ENCODE measurements around the gene BNIPL. TPM values are rescaled to one million over a fixed set of nuclear protein-coding genes. Genes with fewer than 3 reads are reported as not detected.

BNIPL gene, protein sequence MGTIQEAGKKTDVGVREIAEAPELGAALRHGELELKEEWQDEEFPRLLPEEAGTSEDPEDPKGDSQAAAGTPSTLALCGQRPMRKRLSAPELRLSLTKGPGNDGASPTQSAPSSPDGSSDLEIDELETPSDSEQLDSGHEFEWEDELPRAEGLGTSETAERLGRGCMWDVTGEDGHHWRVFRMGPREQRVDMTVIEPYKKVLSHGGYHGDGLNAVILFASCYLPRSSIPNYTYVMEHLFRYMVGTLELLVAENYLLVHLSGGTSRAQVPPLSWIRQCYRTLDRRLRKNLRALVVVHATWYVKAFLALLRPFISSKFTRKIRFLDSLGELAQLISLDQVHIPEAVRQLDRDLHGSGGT
- total RNA-seq (10.9 TPM), polyA plus RNA-seq (1.9 TPM)

DNA sequence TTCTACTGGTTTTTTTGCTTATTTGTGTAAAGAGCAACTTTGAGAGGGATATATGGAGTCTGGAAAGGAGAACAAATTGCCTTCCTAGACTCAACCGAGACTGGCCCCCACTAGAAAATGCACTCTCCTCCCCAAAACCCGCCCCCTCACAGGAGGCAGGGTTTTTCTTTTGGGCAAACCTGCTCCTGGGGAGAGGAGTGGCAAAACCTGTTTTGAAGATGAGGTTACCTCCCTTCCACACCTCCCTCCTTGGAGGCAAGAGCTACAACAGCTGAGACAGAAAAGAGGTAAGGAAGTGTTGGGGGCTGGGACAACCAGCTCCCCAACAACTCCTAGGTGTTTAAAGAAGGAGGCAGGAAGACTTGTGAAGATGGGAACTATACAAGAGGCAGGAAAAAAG lies at the start of gene BNIPL:
TSS of gene BNIPL (plus strand) at position 231 of the 400 bp plus-strand sequence. CDS start at position 371, 140 bp downstream.
- no peak within 1 kb of the TSS for H3K4me3 ChIP-seq (ENCODE audit: low read depth, low read length)
- WGBS = 58% methylated on average over 2 of the region's 2 CpGs

GRCh38 chr1:150987924-150988323 lies 48.5 kb upstream of the BNIPL start:
- no peak overlapping the region for H3K4me3 ChIP-seq (ENCODE audit: low read depth, low read length)
- H3K4me1 ChIP-seq (ENCODE audit: insufficient read depth) = no peaks in the 10 kb centered on the region
- no peaks in the 10 kb centered on the region for H3K36me3 ChIP-seq (ENCODE audit: insufficient read depth)
- DNase-seq (ENCODE audit: extremely low spot score) = no peak
- H3K27ac ChIP-seq (ENCODE audit: low read depth) = no peak overlapping the region
- WGBS = 87% methylated on average over 7 of the region's 7 CpGs

More for the DNA sequence above, at the start of gene BNIPL:
- Histone ChIP-seq H3K4me1 (ENCODE audit: insufficient read depth) (no peaks in the 10 kb centered on the region), H3K36me3 (ENCODE audit: insufficient read depth) (peaks cover 4% of the 10 kb centered on the region), H3K27ac (ENCODE audit: low read depth) (no peak within 1 kb of the TSS)
- no peak for DNase-seq (ENCODE audit: extremely low spot score)

DNA sequence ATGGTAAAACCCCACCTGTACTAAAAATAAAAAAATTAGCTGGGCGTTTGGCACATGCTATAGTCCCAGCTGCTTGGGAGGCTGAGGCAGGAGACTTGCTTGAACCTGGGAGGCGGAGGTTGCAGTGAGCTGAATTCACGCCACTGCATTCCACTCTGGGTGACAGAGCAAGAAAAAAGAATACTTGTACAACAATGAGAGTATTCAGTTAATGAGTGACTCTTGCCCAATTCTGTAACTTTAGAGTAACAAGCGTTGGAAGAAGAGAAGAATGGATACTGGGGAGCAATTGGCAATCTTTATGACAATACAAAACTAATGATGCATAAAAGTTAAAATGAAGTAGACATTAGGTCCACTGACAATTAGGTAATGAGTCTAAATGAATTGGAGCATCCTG lies 43.8 kb upstream of the BNIPL start:
- WGBS = 72% methylated on average over 4 of the region's 4 CpGs
- DNase-seq (ENCODE audit: extremely low spot score) = no peak
- peaks cover 2% of the 10 kb centered on the region for H3K36me3 ChIP-seq (ENCODE audit: insufficient read depth)
- no peak overlapping the region for H3K4me3 ChIP-seq (ENCODE audit: low read depth, low read length)
- H3K4me1 ChIP-seq (ENCODE audit: insufficient read depth) = no peaks in the 10 kb centered on the region
- H3K27ac ChIP-seq (ENCODE audit: low read depth) = no peak overlapping the region

DNA sequence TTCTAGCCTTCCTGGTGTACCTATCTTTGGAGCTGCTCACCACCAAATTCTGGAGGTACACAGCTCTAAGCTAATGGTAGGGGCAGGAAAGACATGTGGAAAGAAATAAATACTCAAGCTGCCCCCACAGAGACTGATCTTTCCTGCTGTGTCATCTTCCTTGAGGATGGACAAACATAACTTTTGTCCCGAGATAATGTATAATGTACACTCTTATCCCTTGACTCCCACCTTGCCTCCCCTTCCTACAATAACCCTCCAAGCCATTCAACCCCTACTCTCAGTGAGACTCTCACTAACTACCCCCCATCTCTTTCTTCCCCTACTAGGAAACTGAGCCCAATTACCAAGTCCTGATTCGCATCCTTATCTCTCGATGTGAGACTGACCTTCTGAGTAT lies 42.1 kb upstream of the BNIPL start:
- Histone ChIP-seq H3K4me1 (ENCODE audit: insufficient read depth) (no peaks in the 10 kb centered on the region), H3K27ac (ENCODE audit: low read depth) (no peak overlapping the region), H3K36me3 (ENCODE audit: insufficient read depth) (peaks cover 6% of the 10 kb centered on the region), H3K4me3 (ENCODE audit: low read depth, low read length) (no peak overlapping the region)
- DNase-seq (ENCODE audit: extremely low spot score) = no peak
- 85% methylated on average over 3 of the region's 3 CpGs for WGBS

GRCh38 chr1:150995460-150995859 lies 40.9 kb upstream of the BNIPL start:
- 45% methylated on average over 4 of the region's 4 CpGs for WGBS
- Histone ChIP-seq H3K4me3 (ENCODE audit: low read depth, low read length) (no peak overlapping the region), H3K4me1 (ENCODE audit: insufficient read depth) (no peaks in the 10 kb centered on the region), H3K27ac (ENCODE audit: low read depth) (peak overlapping the region; percentile 39), H3K36me3 (ENCODE audit: insufficient read depth) (peaks cover 6% of the 10 kb centered on the region)
- DNase-seq (ENCODE audit: extremely low spot score) = no peak

- peaks cover 6% of the 10 kb centered on the region for H3K36me3 ChIP-seq (ENCODE audit: insufficient read depth)
- peak overlapping the region; percentile 39 for H3K27ac ChIP-seq (ENCODE audit: low read depth)
- WGBS = 26% methylated on average over 9 of the region's 9 CpGs
- no peak for DNase-seq (ENCODE audit: extremely low spot score)
- no peak overlapping the region for H3K4me3 ChIP-seq (ENCODE audit: low read depth, low read length)
- no peaks in the 10 kb centered on the region for H3K4me1 ChIP-seq (ENCODE audit: insufficient read depth)
Measured at GRCh38 chr1:150995896-150996295, 40.5 kb upstream of the BNIPL start.

DNA sequence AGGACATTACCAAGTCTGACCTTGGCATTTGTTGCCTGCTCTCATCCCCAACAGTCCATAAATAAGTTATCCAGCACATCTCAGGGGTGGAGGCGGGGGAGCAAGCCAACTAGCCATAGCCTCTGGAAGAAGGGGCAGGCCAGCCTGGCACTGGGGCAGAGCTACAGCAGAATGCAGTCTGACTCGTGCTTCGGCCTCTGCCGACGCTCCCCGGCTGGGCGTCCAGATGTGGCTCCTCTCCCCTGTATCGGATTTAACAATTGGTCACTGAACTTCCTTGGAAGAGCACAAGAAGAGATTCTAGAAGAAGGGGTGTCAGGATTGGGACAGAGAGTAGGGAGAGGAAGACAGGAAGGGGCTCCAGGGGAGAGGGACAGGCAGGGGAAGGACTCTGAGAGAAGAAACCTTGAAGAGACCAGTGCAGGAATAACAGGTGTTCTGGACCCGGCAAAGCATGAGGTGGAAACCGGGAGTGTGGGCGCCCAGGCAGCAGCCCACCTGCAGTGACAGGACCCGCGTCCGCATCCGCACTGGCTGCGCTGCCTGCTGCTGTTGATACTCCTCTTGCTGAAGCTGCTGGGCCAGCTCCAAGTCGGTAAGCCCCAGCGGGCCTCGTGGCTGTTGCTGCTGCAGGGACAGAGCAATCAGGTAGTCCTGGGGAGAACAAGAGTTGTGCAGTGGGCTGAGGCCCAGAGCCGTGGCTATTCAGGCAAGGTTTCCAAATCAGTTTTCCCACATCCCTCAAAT lies 39.1 kb upstream of the BNIPL start:
- DNase-seq (ENCODE audit: extremely low spot score) = no peak
- 88% methylated on average over 20 of the region's 20 CpGs for WGBS

GRCh38 chr1:150997949-150998348 lies 38.4 kb upstream of the BNIPL start:
- Histone ChIP-seq H3K36me3 (ENCODE audit: insufficient read depth) (peaks cover 6% of the 10 kb centered on the region), H3K4me1 (ENCODE audit: insufficient read depth) (no peaks in the 10 kb centered on the region), H3K4me3 (ENCODE audit: low read depth, low read length) (no peak overlapping the region), H3K27ac (ENCODE audit: low read depth) (no peak overlapping the region)
- 73% methylated on average over 5 of the region's 5 CpGs for WGBS
- DNase-seq (ENCODE audit: extremely low spot score) = no peak

More for the DNA sequence above, 39.1 kb upstream of the BNIPL start:
- no peak overlapping the region for H3K4me3 ChIP-seq (ENCODE audit: low read depth, low read length)
- no peaks in the 10 kb centered on the region for H3K4me1 ChIP-seq (ENCODE audit: insufficient read depth)
- no peak overlapping the region for H3K27ac ChIP-seq (ENCODE audit: low read depth)
- peaks cover 6% of the 10 kb centered on the region for H3K36me3 ChIP-seq (ENCODE audit: insufficient read depth)

GRCh38 chr1:150999051-150999674 lies 37.2 kb upstream of the BNIPL start:
- Histone ChIP-seq H3K36me3 (ENCODE audit: insufficient read depth) (peaks cover 6% of the 10 kb centered on the region), H3K4me3 (ENCODE audit: low read depth, low read length) (no peak overlapping the region), H3K27ac (ENCODE audit: low read depth) (no peak overlapping the region), H3K4me1 (ENCODE audit: insufficient read depth) (no peaks in the 10 kb centered on the region)
- 78% methylated on average over 17 of the region's 17 CpGs for WGBS
- DNase-seq (ENCODE audit: extremely low spot score) = no peak

- Histone ChIP-seq H3K27ac (ENCODE audit: low read depth) (no peak overlapping the region), H3K4me3 (ENCODE audit: low read depth, low read length) (no peak overlapping the region), H3K4me1 (ENCODE audit: insufficient read depth) (no peaks in the 10 kb centered on the region), H3K36me3 (ENCODE audit: insufficient read depth) (peaks cover 6% of the 10 kb centered on the region)
- DNase-seq (ENCODE audit: extremely low spot score) = no peak
- WGBS = 93% methylated on average over 2 of the region's 2 CpGs
Measured at GRCh38 chr1:150999926-151000325, 36.5 kb upstream of the BNIPL start.

DNA sequence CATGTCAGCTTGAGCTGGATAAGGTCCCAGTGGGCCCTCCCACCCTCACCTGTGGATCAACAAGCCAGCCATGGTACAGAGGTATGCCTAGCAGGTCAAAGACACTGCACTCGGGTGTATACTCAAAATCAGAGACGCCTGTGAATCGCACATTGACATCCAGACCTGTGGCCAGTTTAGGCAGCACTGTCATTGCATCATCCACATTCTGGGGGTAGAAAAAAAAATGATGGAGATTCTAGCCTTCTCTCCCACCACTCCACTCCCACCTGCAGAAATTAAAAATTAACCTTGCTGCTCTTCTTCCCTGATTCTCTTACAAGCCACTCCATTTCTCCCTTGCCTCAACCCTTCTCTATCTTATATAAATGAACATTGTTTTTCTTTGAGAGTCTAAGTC lies 36.0 kb upstream of the BNIPL start:
- no peak for DNase-seq (ENCODE audit: extremely low spot score)
- peaks cover 6% of the 10 kb centered on the region for H3K36me3 ChIP-seq (ENCODE audit: insufficient read depth)
- no peak overlapping the region for H3K27ac ChIP-seq (ENCODE audit: low read depth)
- H3K4me1 ChIP-seq (ENCODE audit: insufficient read depth) = no peaks in the 10 kb centered on the region
- WGBS = 98% methylated on average over 3 of the region's 3 CpGs
- no peak overlapping the region for H3K4me3 ChIP-seq (ENCODE audit: low read depth, low read length)

GRCh38 chr1:151001602-151002001 lies 34.8 kb upstream of the BNIPL start:
- no peak overlapping the region for H3K27ac ChIP-seq (ENCODE audit: low read depth)
- DNase-seq (ENCODE audit: extremely low spot score) = no peak
- no peaks in the 10 kb centered on the region for H3K4me1 ChIP-seq (ENCODE audit: insufficient read depth)
- H3K36me3 ChIP-seq (ENCODE audit: insufficient read depth) = peaks cover 6% of the 10 kb centered on the region
- WGBS = 80% methylated on average over 4 of the region's 4 CpGs
- no peak overlapping the region for H3K4me3 ChIP-seq (ENCODE audit: low read depth, low read length)

GRCh38 chr1:151002051-151002450 lies 34.3 kb upstream of the BNIPL start:
- H3K4me3 ChIP-seq (ENCODE audit: low read depth, low read length) = no peak overlapping the region
- no peak overlapping the region for H3K27ac ChIP-seq (ENCODE audit: low read depth)
- WGBS = 86% methylated on average over 3 of the region's 3 CpGs
- H3K36me3 ChIP-seq (ENCODE audit: insufficient read depth) = peaks cover 6% of the 10 kb centered on the region
- no peaks in the 10 kb centered on the region for H3K4me1 ChIP-seq (ENCODE audit: insufficient read depth)
- DNase-seq (ENCODE audit: extremely low spot score) = no peak

DNA sequence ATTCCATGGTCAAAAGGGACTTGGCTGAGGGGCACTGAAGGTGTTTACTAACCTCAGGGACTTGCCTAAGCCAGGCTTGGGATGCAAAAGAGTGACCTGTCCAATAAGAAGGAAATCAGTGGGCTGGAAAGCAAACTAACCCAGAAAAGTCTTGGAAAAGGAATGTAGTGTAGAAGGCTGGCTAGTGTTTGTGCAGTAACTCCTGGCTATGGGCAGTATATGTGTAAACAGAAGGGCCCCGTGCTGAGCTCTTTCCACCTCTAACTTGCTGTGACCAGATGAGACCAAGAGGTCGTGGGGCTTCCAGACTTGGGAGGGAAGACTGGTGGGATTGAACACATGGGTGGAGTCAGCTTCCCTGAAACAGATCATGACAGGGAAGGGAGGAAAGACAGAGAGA lies 33.8 kb upstream of the BNIPL start:
- WGBS = 33% methylated on average over 2 of the region's 2 CpGs
- no peak overlapping the region for H3K27ac ChIP-seq (ENCODE audit: low read depth)
- H3K36me3 ChIP-seq (ENCODE audit: insufficient read depth) = peaks cover 4% of the 10 kb centered on the region
- no peak overlapping the region for H3K4me3 ChIP-seq (ENCODE audit: low read depth, low read length)
- no peaks in the 10 kb centered on the region for H3K4me1 ChIP-seq (ENCODE audit: insufficient read depth)
- DNase-seq (ENCODE audit: extremely low spot score) = no peak
